DLD1 (cell line): ENCODE measurements around the gene ADAM8.

Experiments used
- in situ Hi-C: cut with HindIII; loops from 2 replicates; pipeline ENCODE4 v1.10.0; 2017; ENCODE audit warnings: low sequenced_read_pairs

The ADAM8 gene

GRCh38 chr10:133282846-133283390, 6.2 kb upstream of the ADAM8 start:
- in situ Hi-C loops, result no loop called here

DNA sequence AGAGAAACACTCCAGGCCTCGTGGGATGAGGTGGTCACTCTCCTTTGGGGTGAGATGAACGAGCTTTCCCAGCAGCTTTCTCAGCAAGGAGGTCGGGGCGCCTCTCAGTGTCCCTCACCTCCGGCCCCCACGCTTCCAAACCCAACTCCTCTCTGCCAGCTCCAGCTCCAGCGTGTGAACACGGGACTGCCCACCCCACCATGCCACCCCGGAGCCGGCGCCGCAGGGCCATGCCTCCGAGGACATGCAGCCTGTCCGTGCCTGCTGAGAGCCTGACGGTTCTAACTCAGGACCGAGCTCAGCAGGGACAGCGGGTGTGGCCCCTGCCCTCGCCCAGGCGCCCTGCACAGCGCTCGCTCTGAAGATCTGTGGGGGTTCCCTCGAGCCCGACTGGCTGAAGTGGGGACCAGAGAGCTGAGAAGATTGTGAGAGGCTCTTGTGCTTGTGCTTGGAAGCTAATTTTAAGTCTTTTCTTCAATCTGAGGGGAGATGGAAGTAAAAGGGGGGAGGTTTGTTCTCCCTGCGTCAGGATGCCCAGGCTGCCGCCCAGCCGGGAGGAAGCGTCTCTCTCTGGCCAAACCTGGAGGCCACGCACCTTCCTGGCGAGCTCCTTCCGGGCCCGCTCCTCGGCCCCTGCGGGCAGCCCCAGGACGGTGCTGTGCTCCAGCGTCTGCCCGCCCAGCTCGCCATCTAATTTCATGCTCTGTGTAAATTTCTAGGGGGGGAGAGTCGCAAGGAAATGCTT, 5.1 kb upstream of the ADAM8 start:
- in situ Hi-C loops, result no loop called here

- in situ Hi-C loops, result no loop called here
Observed at GRCh38 chr10:133281084-133281483, 4.4 kb upstream of the ADAM8 start.

- in situ Hi-C loops, result no loop called here
Observed at GRCh38 chr10:133280391-133281059, 3.9 kb upstream of the ADAM8 start.

DNA sequence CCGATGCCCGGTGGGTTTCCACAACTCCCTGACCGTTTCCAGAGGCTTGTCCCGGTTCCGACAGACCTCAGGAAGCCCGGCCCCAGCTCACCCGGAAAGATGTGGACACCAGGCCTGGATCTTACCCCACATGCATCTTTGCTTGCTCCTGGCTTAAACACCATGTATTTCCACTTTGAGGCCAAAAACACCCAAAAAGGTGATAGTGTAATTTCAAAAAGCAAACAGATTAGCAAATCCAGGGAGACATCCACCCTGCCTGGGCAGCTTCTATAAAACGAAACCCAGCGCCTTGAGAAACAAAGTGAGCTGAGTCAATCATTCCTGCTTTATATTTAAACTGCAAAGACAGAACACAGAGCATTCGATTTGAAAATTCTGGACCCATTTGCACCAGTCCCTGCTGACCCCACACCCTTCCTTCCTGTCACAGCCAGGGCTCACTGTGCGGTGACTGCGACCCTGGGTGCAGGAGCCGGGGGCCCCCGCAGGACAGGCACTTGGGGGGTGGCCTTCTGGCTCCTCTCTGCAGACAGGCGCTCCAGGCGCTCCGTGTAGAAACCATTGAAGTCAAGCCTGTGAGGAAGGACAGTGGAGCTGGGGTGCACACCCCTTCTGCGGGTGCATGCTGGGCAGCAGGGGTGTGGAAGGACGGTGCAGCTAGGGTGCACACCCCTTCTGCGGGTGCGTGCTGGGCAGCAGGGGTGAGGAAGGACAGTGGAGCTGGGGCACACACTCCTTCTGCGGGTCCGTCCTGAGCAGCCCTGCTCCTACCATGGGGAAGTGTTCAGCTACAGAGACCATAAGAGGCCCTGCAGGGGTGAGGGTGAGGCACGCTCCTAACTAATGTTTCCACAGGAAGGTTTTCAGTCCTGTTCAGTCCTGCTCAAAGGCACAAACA, 2.9 kb upstream of the ADAM8 start:
- in situ Hi-C loops, result no loop called here

GRCh38 chr10:133278577-133279265, 2.1 kb upstream of the ADAM8 start:
- in situ Hi-C loops, result no loop called here

- in situ Hi-C loops, result no loop called here
Observed at GRCh38 chr10:133277993-133278576, 1.4 kb upstream of the ADAM8 start.

- in situ Hi-C loops, result no loop called here
Observed at GRCh38 chr10:133277277-133277992, 767 bp upstream of the ADAM8 start.

GRCh38 chr10:133276100-133276434, 601 bp downstream of the ADAM8 start:
- in situ Hi-C loops, result no loop called here

DNA sequence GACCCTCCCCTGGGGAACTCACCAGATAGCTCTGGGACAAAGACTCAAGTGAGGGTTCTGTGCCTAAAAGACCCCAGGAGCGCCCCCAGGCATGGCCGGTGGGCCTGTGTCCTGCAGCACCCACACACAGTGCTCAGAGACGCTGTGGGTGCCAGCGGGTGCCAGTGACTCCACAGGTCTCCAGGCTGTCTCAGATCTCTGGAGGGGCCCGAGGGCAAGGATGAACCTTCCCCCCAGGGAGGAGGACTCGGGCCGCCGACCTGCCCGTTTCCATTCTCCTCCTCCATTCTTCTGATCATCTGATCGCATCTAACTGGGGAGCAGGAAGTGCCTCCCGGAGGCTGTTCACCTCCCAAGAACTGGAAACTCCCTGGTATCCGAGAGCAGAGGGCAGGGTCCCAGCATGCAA, 980 bp downstream of the ADAM8 start:
- in situ Hi-C loops, result no loop called here

- in situ Hi-C loops, result loop anchor here (25.0 kb wide), 1 partner anchor 113 kb away; the partner anchor contains the start of gene KNDC1
Observed at GRCh38 chr10:133274751-133275683, 1.7 kb downstream of the ADAM8 start.

GRCh38 chr10:133273534-133274143, 3.0 kb downstream of the ADAM8 start:
- in situ Hi-C loops, result loop anchor here (25.0 kb wide), 1 partner anchor 111 kb away; the partner anchor contains the start of gene KNDC1

DNA sequence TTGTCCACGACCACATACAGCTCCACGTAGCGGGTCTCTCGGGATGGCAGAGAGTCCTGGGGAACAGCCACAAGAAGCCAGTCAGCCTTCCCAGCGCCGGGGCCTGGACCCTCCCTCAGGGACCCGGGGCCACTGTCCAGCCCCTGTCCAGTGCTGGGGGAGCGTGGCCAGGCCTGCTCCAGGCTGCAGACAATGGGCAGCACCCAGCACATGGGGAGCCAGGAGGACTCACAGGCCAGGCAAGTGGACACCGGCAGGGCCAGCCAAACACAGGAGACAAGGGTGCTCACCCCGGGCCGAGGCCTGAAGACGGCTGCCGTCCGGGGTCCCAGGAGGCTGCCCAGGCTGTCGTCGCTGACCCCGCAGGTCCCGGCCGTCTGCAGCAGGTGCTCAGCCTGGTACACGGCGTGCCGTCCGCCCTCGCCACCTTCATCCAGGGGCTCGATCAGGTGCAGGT, 3.7 kb downstream of the ADAM8 start:
- in situ Hi-C loops, result loop anchor here (25.0 kb wide), 1 partner anchor 111 kb away; the partner anchor contains the start of gene KNDC1

- in situ Hi-C loops, result loop anchor here (25.0 kb wide), 1 partner anchor 110 kb away; the partner anchor contains the start of gene KNDC1
Observed at GRCh38 chr10:133272301-133272963, 4.2 kb downstream of the ADAM8 start.

- in situ Hi-C loops, result loop anchor here (25.0 kb wide), 1 partner anchor 109 kb away; the partner anchor contains the start of gene KNDC1
Observed at GRCh38 chr10:133271521-133272300, 5.0 kb downstream of the ADAM8 start.

DNA sequence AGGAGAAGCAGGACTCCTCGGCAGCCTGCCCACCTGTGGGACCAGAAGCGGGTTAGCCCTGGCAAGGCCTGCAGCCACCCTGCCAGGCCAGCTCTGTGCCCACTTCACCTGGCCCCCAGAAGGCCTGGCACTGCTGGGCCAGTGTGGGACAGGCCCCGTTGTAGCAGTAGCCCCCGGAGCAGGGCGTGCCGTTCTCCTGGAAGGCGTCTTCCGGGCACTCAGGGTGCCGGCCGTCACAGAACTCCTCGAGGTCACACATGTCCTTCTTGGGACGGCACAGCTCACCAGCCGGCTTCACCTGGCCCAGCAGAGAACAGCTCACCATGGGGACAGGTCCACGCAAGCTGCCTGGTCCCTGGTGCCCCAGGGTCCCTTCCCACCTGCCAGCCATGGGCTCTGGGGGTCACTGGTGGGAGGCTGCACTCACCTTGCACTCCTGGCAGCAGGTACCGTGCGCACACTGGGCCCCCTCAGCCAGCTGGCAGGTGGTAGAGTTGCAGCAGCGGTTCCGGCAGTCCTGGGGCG, 5.8 kb downstream of the ADAM8 start:
- in situ Hi-C loops, result loop anchor here (25.0 kb wide), 1 partner anchor 109 kb away; the partner anchor contains the start of gene KNDC1
